OCI-LY7 (cell line): Measurements from ENCODE around the gene ERP29. TPM values are rescaled to one million over a fixed set of nuclear protein-coding genes. Genes with fewer than 3 reads are reported as not detected.

ENCODE experiments used
- BruUV-seq: library from RNA; stranded (reverse); fragments of 400-500 nt; replicated peaks from 2 replicates; lab custom pipeline; 2021; lab: Mats Ljungman, UMichigan
- CTCF ChIA-PET: fragments of 300-600 bp; sonication (Branson Sonifier 250); formaldehyde crosslinking; loops from one replicate; lab custom pipeline; 2022; ENCODE audit warnings: antibody characterized with exemption; ENCODE audit not compliant: unreplicated experiment; lab: Charles Lee
- POLR2A ChIA-PET: fragments of 300-600 bp; sonication (Branson Sonifier 250); formaldehyde crosslinking; loops from one replicate; lab custom pipeline; 2022; ENCODE audit warnings: antibody characterized with exemption; lab: Charles Lee
- DNase-seq: peaks from one replicate; pipeline ENCODE4 v3.0.0-alpha.2; 2015; ENCODE audit warnings: low spot score
- H2AFZ ChIP-seq: fragments of 200-600 bp; sonication (generic), shearing (Covaris generic); 2 replicates; pipeline ENCODE4 v1.6.1; 2014; ENCODE audit warnings: mild to moderate bottlenecking, antibody characterized with exemption, low read length, moderate library complexity
- H3K27ac ChIP-seq: fragments of 200-600 bp; sonication (generic); 2 replicates; pipeline ENCODE4 v1.5.1; 2014; ENCODE audit warnings: mixed run types, low read depth, mild to moderate bottlenecking, moderate library complexity, low read length, inconsistent platforms; ENCODE audit not compliant: poor library complexity, severe bottlenecking
- H3K36me3 ChIP-seq: fragments of 200-600 bp; sonication (generic); 2 replicates; pipeline ENCODE4 v1.6.1; 2014; ENCODE audit warnings: mild to moderate bottlenecking, antibody characterized with exemption, low read length, moderate library complexity, mixed read lengths; ENCODE audit not compliant: insufficient read depth
- H3K4me1 ChIP-seq: fragments of 200-600 bp; sonication (generic); 2 replicates; pipeline ENCODE4 v1.5.1; 2014; ENCODE audit warnings: mild to moderate bottlenecking, low read length; ENCODE audit not compliant: insufficient read depth, poor library complexity, severe bottlenecking
- H3K4me2 ChIP-seq: fragments of 200-600 bp; sonication (generic); 2 replicates; pipeline ENCODE4 v1.6.1; 2014; ENCODE audit warnings: mild to moderate bottlenecking, low read length
- H3K4me3 ChIP-seq: fragments of 200-600 bp; sonication (generic); 2 replicates; pipeline ENCODE4 v1.5.1; 2014; ENCODE audit warnings: mild to moderate bottlenecking, low read depth, low read length; ENCODE audit not compliant: poor library complexity, severe bottlenecking
- H3K79me2 ChIP-seq: fragments of 200-600 bp; sonication (generic); 2 replicates; pipeline ENCODE4 v1.6.1; 2016; ENCODE audit warnings: low read depth, mild to moderate bottlenecking, low read length, moderate library complexity, mixed read lengths; ENCODE audit not compliant: insufficient read depth
- H3K9me2 ChIP-seq: fragments of 200-600 bp; sonication (generic); 2 replicates; pipeline ENCODE4 v1.6.1; 2016; ENCODE audit warnings: mild to moderate bottlenecking, low read length, mixed read lengths; ENCODE audit not compliant: insufficient read depth
- H3K9me3 ChIP-seq: fragments of 200-600 bp; sonication (generic); 2 replicates; pipeline ENCODE4 v1.6.1; 2014; ENCODE audit warnings: mild to moderate bottlenecking, mixed run types, low read length, mixed read lengths
- H4K20me1 ChIP-seq: fragments of 200-600 bp; sonication (generic); 2 replicates; pipeline ENCODE4 v1.6.1; 2014; ENCODE audit warnings: mild to moderate bottlenecking, antibody characterized with exemption, low read length, moderate library complexity, mixed read lengths; ENCODE audit not compliant: insufficient read depth
- CTCF ChIP-seq: fragments of 200-600 bp; sonication (generic); conservative IDR thresholded peaks from 2 replicates; pipeline ENCODE4 v1.5.1; 2014; ENCODE audit warnings: mild to moderate bottlenecking, antibody characterized with exemption, low read length, moderate library complexity, mixed read lengths
- EZH2phosphoT487 ChIP-seq: fragments of 200-600 bp; sonication (generic); IDR thresholded peaks from 2 replicates; pipeline ENCODE4 v1.6.1; 2018; ENCODE audit warnings: low read depth, borderline replicate concordance, mild to moderate bottlenecking, mixed run types, antibody characterized with exemption, low read length, moderate library complexity, mixed read lengths
- intact Hi-C: fragments of 100-400 bp; cut with micrococcal nuclease; formaldehyde crosslinking; loops from one replicate; pipeline ENCODE4 v1.10.0; 2022; ENCODE audit not compliant: unreplicated experiment
- total RNA-seq, 2 experiments: library from RNA; depleted of rRNA in 1 of 2; stranded (reverse); fragments of >200 nt in 1 of 2; shearing (Covaris generic) in 1 of 2; gene quantifications; 2 replicates each; pipeline ENCODE4 v1.2.3, GENCODE V29; 2014 to 2022

Gene ERP29
- total RNA-seq, 2 experiments from 2014 or later: 72.1 to 107 TPM

DNA sequence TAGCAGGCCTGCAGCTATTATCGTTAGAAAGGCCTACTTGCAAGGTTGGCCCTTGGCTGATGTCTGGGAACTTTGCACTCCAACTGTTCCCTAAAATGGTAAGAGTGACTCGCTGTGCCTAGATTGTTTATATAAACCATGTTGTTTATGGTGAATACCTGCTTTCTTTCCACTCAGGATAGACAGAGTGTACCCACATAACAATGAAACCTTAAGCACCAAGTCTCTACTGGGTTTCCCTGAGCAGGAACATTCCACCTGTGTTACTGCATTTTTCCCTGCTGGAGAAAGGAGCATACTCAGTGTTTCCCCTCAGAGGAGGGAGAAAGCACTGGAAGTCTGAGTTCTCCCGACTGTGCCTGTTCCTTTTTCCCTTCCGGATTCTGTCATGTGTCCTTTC lies 32.8 kb downstream of the ERP29 start:
- Histone ChIP-seq H2AFZ (no peak overlapping the region), H3K36me3 (peaks cover 98% of the 10 kb centered on the region), H3K27ac (no peak overlapping the region), H3K9me3 (no peaks in the 10 kb centered on the region), H4K20me1 (no peaks in the 10 kb centered on the region), H3K4me2 (no peak overlapping the region), H3K4me1 (no peaks in the 10 kb centered on the region), H3K79me2 (no peaks in the 10 kb centered on the region), H3K9me2 (no peaks in the 10 kb centered on the region), H3K4me3 (no peak overlapping the region)
- ChIA-PET CTCF (no interaction called here), POLR2A (no interaction called here)
- intact Hi-C loops: no loop called here
- TF ChIP-seq EZH2phosphoT487: no peak
- TF ChIP-seq CTCF: no peak
- no TSS peak for BruUV-seq
- no peak for DNase-seq

DNA sequence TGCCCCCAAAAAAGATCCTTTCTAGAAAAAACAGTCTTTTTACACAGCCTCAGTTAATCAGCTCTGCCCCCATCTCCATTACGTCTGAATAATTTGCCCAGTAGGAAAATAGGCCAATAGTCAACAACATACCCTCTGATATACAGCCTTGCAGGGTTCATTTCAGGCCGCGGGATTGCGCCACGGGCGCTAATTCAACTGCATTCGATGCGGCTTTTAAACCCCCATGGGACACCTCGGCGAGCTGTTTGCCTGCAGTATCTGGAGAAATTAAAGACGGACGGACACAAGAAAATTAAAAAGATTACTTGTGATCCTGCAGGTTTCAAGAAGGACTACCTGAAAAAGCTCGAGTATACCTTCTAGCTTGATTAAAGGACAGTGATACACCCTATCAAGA lies 36.1 kb downstream of the ERP29 start:
- no TSS peak for BruUV-seq
- POLR2A ChIA-PET: interaction anchor here (0.6 to 0.7 kb wide), 2 partner anchors 16 to 28 kb away, joined by 3 to 4 read pairs; no protein-coding TSS in a partner anchor
- Histone ChIP-seq H2AFZ (no peak overlapping the region), H3K27ac (no peak overlapping the region), H3K9me3 (no peaks in the 10 kb centered on the region), H3K36me3 (peaks cover 100% of the 10 kb centered on the region), H3K9me2 (no peaks in the 10 kb centered on the region), H3K4me2 (no peak overlapping the region), H4K20me1 (no peaks in the 10 kb centered on the region), H3K79me2 (no peaks in the 10 kb centered on the region), H3K4me1 (no peaks in the 10 kb centered on the region), H3K4me3 (no peak overlapping the region)
- intact Hi-C loops: no loop called here
- no peak for DNase-seq
- TF ChIP-seq EZH2phosphoT487: no peak
- no peak for TF ChIP-seq CTCF
- CTCF ChIA-PET: no interaction called here

DNA sequence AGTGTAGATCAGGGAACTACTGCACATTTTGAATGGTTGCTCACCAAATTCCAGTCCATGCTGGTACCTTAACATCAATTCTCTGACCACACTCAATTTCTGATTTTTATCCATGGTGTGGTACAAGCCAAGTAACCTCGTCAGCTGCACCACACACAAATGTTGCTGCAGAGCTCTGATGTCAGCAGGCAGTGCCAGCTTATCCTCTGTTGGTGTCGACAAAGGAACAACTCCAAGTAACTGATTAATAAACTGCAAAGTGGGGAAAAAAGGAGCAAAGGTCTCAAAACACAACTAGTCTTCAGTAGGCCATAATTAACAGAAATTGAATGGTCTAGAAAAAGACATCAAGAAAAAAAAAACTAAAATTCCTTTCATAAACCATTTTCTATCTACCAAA lies 47.9 kb downstream of the ERP29 start:
- Histone ChIP-seq H3K9me3 (no peaks in the 10 kb centered on the region), H3K27ac (no peak overlapping the region), H3K9me2 (no peaks in the 10 kb centered on the region), H3K36me3 (peaks cover 92% of the 10 kb centered on the region), H3K4me2 (no peak overlapping the region), H3K4me3 (no peak overlapping the region), H4K20me1 (no peaks in the 10 kb centered on the region), H3K4me1 (no peaks in the 10 kb centered on the region), H3K79me2 (no peaks in the 10 kb centered on the region), H2AFZ (no peak overlapping the region)
- ChIA-PET POLR2A (no interaction called here), CTCF (interaction anchor here (0.9 kb wide), 1 partner anchor 9 kb away, joined by 3 read pairs; no protein-coding TSS in a partner anchor)
- DNase-seq: no peak
- no peak for TF ChIP-seq EZH2phosphoT487
- no peak for TF ChIP-seq CTCF
- BruUV-seq: no TSS peak
- intact Hi-C loops: no loop called here
